Heart right ventricle (tissue), 16 donors: Measurements from ENCODE around the gene IL17REL. TPM values are rescaled to one million over a fixed set of nuclear protein-coding genes. Genes with fewer than 3 reads are reported as not detected.
A peak's percentile ranks its signal among the peaks of the same experiment; 100 is the strongest.

Experiments used
- ATAC-seq, 8 donors: fragments of 200-7000 bp; cut with Tn5 transposase; one replicate each; pipeline ENCODE4 v1.9.1; 2020; ENCODE audit warnings: mild to moderate bottlenecking in 8 of 8, moderate library complexity in 8 of 8, moderate number of reproducible peaks in 1 of 8
- DNase-seq, 2 donors: peaks; one replicate each; pipeline ENCODE4 v3.0.0-alpha.2; 2020
- H3K27ac ChIP-seq, 10 donors: fragments of 200-600 bp; sonication (generic) in 2 of 10; one replicate each; pipeline versions ENCODE4 v1.5.0 to v1.8.0; 2020 to 2022; ENCODE audit warnings: mild to moderate bottlenecking in 3 of 10
- H3K27me3 ChIP-seq, 7 donors: fragments of 200-600 bp; one replicate each; pipeline ENCODE4 v1.8.0; 2021 to 2022; ENCODE audit warnings: mild to moderate bottlenecking in 2 of 7
- H3K36me3 ChIP-seq, 9 donors: fragments of 200-600 bp; sonication (generic) in 1 of 9; one replicate each; pipeline versions ENCODE4 v1.5.0 to v1.8.0; 2020 to 2022; ENCODE audit warnings: mild to moderate bottlenecking in 2 of 9
- H3K4me1 ChIP-seq, 9 donors: fragments of 200-600 bp; sonication (generic) in 1 of 9; one replicate each; pipeline versions ENCODE4 v1.5.0 to v1.8.0; 2020 to 2022; ENCODE audit warnings: mild to moderate bottlenecking in 4 of 9
- H3K4me3 ChIP-seq, 10 donors: fragments of 200-600 bp; sonication (generic) in 2 of 10; one replicate each; pipeline versions ENCODE4 v1.5.0 to v1.8.0; 2020 to 2022; ENCODE audit warnings: mild to moderate bottlenecking in 7 of 10, moderate library complexity in 2 of 10
- H3K9me3 ChIP-seq, 11 donors: fragments of 200-600 bp in 10 of 11; sonication (generic) in 2 of 11; one replicate each; pipeline versions ENCODE4 v1.5.0 to v1.8.0; 2013 to 2022; ENCODE audit warnings: mild to moderate bottlenecking in 2 of 11, control low read depth in 1 of 11, moderate library complexity in 1 of 11
- WGBS, 2 donors: extraction: QIAGEN DNeasy Blood & Tissue Kit; methylation state at CpG; one replicate each; pipeline ENCODE4 v1.1.7; 2013; ENCODE audit warnings: inconsistent platforms in 1 of 2; 5-methylcytosine and 5-hydroxymethylcytosine counted together
- intact Hi-C, 10 donors: fragments of 100-400 bp; cut with DNase I; formaldehyde crosslinking; loops; one replicate each; pipeline versions ENCODE4 v1.11.1 to v1.14.2; 2022
- polyA plus RNA-seq, 2 donors: library from polyadenylated mRNA; stranded (reverse); fragments of 200-250 nt; gene quantifications; one replicate each; pipeline ENCODE4 v1.2.3, GENCODE V29; 2013
- total RNA-seq, 10 donors: library from RNA; stranded (reverse); fragmentation: NEBNext Ultra II Directional in 3 of 10; extraction: Animal tissue kit (Norgen Biotek cat#: 25700) in 3 of 10; gene quantifications; one replicate each; pipeline versions ENCODE4 v1.2.1 to v1.2.4, GENCODE V29; 2021 to 2023
- TF ChIP-seq, protein P1 (sequence below), 9 donors: fragments of 200-600 bp; sonication (generic) in 2 of 9; IDR thresholded peaks; one replicate each; pipeline versions ENCODE4 v1.5.0 to v1.8.0; 2021 to 2022; ENCODE audit warnings: antibody characterized with exemption in 9 of 9, mild to moderate bottlenecking in 5 of 9, moderate library complexity in 1 of 9
- donor health status: Arrhythmogenic right ventricular cardiomyopathy.
- donor health status: ischemic (EF 13 %, LVEDD 7.1; RV severe dilation, severe dysfunction).
- donor health status: healthy with polysubstance abuse.
- donor health status: DM: no; HTN: yes; CAD: no.
- donor health status: DM: no; HTN: no; CAD: no.
- donor health status: ischemic (EF 25% LVEDD 6.9; RV normal size, moderate dysfunction).
- donor health status: ischemic (EF 25% LVEDD 5.7; RV mildly dilated, moderate dysfunction).
- donor health status: healthy.
- donor health status: DM: yes; HTN: yes; CAD: no.
- donor health status: Ischemic cardiomyopathy.
- donor health status: ischemic (EF 35%, LVEDD 5.7; RV mildly dilated, moderate dysfunction).
- donor health status: nonischemic (EF 11% LVEDD 7.7; RV severe dilation, severe dysfunction).
- donor health status: DM: yes; HTN: yes; CAD: no.
- donor health status: PGD.
- donor health status: ischemic (EF 29% LVEDD 5.4; RV normal size, mild dysfunction).
- donor health status: nonischemic (EF 23%, LVEDD 6.1; RV moderate dilation, normal function).

Gene IL17REL
- total and polyA plus RNA-seq, 12 donors: 0.11 TPM; not detected in 11

DNA sequence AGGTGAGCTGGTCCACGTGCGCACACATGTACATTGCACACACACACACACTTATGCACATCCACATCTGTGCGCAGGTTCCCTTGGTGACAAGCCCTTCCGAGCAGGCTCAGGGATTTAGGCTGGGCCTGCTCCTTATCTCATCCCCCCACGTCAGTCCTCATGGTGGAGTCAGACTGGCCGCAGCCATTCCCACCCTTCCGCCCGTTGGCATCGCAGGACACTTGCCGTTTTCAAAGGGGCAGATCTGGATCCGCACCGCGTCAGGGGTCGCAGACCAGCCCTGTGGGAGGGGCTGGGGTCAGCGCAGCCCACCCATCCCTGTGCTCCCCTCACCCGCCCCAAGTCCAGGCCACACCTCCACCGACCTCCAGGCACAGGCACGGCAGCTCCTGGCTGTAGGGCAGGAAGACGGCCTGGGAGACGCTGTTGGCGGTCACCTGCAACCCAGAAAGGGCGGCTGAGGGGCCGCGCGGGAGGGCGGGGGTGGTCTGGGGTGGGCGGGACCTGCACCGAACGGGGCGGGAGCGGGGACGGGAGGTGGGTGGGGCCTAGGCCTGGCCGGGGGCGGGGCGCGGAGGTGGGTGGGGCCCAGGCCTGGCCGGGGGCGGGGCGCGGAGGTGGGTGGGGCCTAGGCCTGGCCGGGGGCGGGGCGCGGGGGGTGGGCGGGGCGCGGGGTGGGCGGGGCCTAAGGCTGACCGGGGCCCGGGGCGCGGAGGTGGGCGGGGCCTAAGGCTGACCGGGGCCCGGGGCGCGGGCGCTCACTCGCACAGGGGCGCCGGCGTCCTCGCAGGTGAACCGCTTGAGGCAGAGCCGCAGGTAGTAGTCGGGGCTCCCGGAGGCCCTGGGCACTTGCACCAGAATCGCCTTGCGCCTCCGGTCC is 13.3 kb downstream of the IL17REL start:
- 14 to 15% methylated on average over 43 to 60 of the region's 70 CpGs for WGBS, 2 donors
- H3K9me3 ChIP-seq: no peaks in the 10 kb centered on the region
- peaks cover 0 to 12% (median 0%) of the 10 kb centered on the region in 9 donors for H3K4me1 ChIP-seq
- peaks cover 0 to 24% (median 9%) of the 10 kb centered on the region in 7 donors for H3K27me3 ChIP-seq
- peak overlapping the region in 5 of 10 donors; percentile 7 to 34 (median 11) for H3K4me3 ChIP-seq
- intact Hi-C loops: loop anchor here in 1 of 10 donors (10.0 kb wide), 1 partner anchor 75 kb away; no protein-coding TSS in a partner anchor
- DNase-seq (peak in 1 of 2 donors; percentile 44), ATAC-seq (peak in 2 of 8 donors; percentile 46)
- no peak overlapping the region for H3K27ac ChIP-seq
- H3K36me3 ChIP-seq: no peaks in the 10 kb centered on the region
- TF ChIP-seq, protein P1, sequence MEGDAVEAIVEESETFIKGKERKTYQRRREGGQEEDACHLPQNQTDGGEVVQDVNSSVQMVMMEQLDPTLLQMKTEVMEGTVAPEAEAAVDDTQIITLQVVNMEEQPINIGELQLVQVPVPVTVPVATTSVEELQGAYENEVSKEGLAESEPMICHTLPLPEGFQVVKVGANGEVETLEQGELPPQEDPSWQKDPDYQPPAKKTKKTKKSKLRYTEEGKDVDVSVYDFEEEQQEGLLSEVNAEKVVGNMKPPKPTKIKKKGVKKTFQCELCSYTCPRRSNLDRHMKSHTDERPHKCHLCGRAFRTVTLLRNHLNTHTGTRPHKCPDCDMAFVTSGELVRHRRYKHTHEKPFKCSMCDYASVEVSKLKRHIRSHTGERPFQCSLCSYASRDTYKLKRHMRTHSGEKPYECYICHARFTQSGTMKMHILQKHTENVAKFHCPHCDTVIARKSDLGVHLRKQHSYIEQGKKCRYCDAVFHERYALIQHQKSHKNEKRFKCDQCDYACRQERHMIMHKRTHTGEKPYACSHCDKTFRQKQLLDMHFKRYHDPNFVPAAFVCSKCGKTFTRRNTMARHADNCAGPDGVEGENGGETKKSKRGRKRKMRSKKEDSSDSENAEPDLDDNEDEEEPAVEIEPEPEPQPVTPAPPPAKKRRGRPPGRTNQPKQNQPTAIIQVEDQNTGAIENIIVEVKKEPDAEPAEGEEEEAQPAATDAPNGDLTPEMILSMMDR (IDR thresholded peaks at IDR 0.05): no peak

DNA sequence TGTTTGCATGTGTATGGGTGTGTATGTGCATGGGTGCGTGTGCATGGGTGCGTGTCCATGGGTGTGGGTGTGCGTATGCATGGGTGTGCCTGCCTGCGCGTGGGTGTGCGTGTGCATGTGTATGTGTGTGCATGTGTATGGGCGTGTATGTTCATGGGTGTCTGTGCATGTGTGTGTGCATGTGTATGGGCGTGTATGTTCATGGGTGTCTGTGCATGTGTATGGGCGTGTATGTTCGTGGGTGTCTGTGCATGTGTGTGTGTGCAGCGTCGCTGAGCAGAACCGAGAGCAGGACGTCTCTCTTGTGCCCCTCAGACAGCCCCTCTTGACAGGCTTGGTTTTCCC is 13.9 kb downstream of the IL17REL start:
- Histone ChIP-seq H3K36me3 (no peaks in the 10 kb centered on the region), H3K4me1 (peaks cover 0 to 12% (median under 1%) of the 10 kb centered on the region in 9 donors), H3K27me3 (peaks cover 0 to 19% (median 9%) of the 10 kb centered on the region in 7 donors), H3K9me3 (no peaks in the 10 kb centered on the region), H3K4me3 (no peak overlapping the region), H3K27ac (no peak overlapping the region)
- ATAC-seq: no peak
- TF ChIP-seq, protein P1 (IDR thresholded peaks at IDR 0.05): no peak
- 92 to 94% methylated on average over 14 of the region's 14 CpGs for WGBS, 2 donors
- intact Hi-C loops: loop anchor here in 1 of 10 donors (10.0 kb wide), 1 partner anchor 74 kb away; no protein-coding TSS in a partner anchor
- DNase-seq: no peak

DNA sequence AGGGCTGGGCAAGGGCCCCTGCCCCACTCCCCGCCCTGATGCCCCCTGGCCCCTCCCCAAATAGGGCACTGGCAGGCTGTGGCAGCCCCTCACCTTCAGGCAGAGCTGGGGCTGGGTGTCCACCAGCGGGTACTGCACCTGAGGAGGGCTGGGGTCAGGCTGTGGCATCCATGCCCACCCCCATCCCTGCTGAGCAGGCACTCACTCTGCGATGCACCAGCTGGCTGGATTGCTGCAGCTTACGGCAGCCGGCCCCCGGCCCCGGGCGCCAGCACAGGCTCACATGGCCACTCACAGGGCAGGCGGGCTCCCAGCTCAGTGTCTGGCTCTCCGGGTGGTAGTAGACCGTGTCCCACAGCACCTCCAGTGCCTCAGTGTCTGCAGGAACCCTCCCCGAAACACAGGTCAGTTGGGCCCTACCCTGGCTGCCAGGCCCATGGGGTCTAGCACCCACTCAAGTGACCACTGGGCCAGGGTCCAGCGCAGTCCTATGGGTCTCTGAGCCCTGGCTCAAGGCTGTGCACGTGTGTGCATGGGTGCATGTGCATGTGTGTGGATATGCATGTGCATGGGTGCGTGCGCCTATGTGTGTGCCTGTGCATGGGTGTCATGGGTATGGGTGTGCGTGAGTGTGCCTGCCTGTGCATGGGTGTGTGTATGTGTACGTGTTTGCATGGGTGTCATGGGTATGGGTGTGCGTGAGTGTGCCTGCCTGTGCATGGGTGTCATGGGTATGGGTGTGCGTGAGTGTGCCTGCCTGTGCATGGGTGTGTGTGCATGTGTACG is 14.4 kb downstream of the IL17REL start:
- no peak for DNase-seq
- H3K27me3 ChIP-seq: peaks cover 0 to 17% (median 9%) of the 10 kb centered on the region in 7 donors
- H3K9me3 ChIP-seq: no peaks in the 10 kb centered on the region
- 93% methylated on average over 21 of the region's 21 CpGs for WGBS, 2 donors
- intact Hi-C loops: loop anchor here in 1 of 10 donors (10.0 kb wide), 1 partner anchor 73 kb away; no protein-coding TSS in a partner anchor
- no peak overlapping the region for H3K4me3 ChIP-seq
- H3K4me1 ChIP-seq: peaks cover 0 to 17% (median 6%) of the 10 kb centered on the region in 9 donors
- TF ChIP-seq, protein P1 (IDR thresholded peaks at IDR 0.05): no peak
- no peaks in the 10 kb centered on the region for H3K36me3 ChIP-seq
- ATAC-seq: no peak
- H3K27ac ChIP-seq: no peak overlapping the region

DNA sequence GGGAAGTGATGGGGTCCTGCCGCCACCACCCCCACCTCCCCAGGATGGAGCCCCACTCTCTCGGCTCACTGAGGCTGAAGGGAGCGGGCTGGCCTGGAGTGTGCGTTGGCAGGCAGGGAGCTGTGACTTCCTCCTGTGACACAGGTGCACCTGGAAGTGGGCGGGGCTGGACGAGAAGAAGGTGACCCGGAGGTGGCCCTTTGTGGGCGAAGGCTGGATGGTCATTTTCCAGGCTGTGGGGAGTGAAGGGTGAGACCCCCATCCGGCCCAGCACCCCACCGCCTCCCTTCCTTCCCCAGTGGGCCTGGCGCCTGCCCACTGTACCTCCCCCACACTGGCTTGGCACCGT is 15.3 kb downstream of the IL17REL start:
- no peak for DNase-seq
- Histone ChIP-seq H3K4me3 (no peak overlapping the region), H3K36me3 (no peaks in the 10 kb centered on the region), H3K27me3 (peaks cover 0 to 17% (median 9%) of the 10 kb centered on the region in 7 donors), H3K27ac (no peak overlapping the region), H3K4me1 (peaks cover 0 to 14% (median 6%) of the 10 kb centered on the region in 9 donors), H3K9me3 (peaks cover 0 to 2% (median 0%) of the 10 kb centered on the region in 11 donors)
- TF ChIP-seq, protein P1 (IDR thresholded peaks at IDR 0.05): no peak
- WGBS, 2 donors: 89 to 90% methylated on average over 12 of the region's 12 CpGs
- ATAC-seq: no peak
- intact Hi-C loops: loop anchor here in 1 of 10 donors (10.0 kb wide), 1 partner anchor 72 kb away; no protein-coding TSS in a partner anchor
